GM21360 (cell line): Measurements from ENCODE around the gene POM121C.
"Not testable (repeated sequence)": the region's sequence is repeated elsewhere in the genome, so short reads cannot be mapped to it uniquely, and the experiment has no call there.

Source experiments
- ATAC-seq: cut with Tn5 transposase; IDR thresholded peaks from one replicate; pipeline ENCODE4 v1.9.1; 2021; ENCODE audit warnings: mild to moderate bottlenecking, moderate library complexity; ENCODE audit not compliant: unreplicated experiment

The POM121C gene

DNA sequence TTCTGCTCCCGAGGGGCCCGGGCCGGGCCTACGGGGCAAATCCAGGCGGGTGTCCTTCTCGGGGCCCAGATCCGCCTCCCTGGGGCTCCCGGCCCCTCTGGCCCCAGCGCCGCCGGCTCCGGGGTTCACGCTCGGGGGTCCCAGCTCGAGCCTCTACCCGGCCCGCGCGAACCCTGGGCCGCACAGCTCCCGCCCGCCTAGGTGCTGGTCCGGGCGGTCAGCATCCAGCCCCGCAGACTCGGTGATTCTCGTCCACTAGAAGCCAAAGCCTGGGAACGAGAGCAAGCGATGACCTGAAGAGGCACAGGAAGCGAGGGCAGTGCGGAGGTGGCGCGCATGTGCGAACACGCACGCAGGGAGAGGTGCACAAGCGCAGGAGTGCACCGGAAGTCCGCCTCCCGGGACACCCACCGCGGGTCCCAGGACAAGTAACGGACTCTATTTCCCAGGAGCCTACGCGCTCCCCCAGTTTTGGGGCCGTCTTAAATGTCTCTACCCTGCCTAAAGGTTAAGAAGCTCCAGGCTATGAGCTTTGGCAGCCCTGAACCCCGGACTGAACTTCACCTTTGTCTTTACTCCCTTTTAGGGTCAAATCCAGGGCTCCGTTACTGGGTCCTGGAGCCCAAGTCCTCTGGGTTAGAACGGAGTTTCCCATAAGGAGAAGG lies at the start of gene POM121C:
Gene POM121C (minus strand): TSS at position 321 of the 665 bp plus-strand sequence. CDS start 44,803 bp downstream, outside the sequence.
- peak; percentile 95 for ATAC-seq

DNA sequence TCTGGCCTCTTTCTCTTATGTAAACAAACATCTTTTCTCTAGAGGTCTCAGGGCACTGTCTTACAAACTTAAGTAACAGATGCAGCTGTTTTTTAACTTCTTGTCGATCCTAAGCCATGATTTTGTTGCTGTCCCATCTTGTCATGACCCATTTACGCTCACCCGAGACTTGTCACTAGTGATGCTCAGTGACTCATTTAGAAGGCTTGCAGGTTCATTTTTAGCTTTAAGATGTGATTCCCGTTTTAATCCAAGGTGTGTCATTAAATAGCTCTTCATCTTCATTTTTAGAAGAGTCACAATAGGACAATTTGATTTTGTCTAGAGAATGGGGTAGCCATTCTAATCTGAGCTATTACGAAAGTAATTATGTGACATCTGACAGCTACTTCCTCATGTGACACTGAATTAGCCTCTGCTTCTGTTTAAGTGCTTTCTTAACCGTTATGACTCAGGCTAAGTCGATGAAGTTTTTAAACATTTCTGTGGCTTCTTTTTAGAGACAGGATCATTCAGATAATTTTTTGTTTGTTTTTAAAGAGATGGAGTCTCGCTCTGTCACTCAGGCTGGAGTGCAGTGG lies 48.7 kb upstream of the POM121C start:
- peak; percentile 67 for ATAC-seq

DNA sequence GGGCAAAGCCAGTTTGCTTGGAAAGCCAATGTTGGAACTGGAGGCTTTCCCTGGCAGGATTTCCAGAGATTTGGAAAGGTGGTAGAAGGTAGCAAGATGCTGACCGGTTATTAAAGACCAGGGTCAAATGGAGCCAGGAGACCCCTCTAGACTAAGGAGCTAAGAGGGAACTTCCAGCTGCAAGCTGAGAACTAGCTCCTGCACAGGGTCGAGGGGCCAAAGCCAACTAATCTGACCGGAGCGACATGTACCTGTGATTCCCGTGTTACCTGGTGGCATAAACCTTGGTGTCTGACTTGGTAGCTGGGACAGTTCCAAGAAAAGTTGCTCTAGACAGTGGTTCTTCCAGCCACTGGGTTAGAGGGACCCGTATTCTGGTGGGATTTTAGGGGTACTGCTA lies 47.8 kb upstream of the POM121C start:
- no peak for ATAC-seq

DNA sequence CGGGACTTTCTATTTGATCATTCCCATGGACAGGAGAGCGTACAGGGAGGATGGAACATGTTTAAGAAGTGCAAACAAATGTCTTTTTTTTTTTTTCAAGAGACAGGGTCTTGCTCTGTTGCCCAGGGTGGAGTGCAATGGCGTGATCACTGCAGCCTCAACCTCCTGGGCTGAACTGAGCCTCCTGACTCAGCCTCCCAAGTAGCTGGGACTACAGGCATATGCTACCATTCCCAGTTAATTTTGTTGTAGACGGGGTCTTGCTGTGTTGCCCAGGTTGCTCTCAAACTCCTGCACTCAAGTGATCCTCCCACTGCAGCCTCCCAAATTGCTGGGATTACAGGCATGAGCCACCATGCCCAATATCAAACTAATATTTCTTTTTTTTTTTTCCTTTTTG lies 46.5 kb upstream of the POM121C start:
- ATAC-seq, result no peak

DNA sequence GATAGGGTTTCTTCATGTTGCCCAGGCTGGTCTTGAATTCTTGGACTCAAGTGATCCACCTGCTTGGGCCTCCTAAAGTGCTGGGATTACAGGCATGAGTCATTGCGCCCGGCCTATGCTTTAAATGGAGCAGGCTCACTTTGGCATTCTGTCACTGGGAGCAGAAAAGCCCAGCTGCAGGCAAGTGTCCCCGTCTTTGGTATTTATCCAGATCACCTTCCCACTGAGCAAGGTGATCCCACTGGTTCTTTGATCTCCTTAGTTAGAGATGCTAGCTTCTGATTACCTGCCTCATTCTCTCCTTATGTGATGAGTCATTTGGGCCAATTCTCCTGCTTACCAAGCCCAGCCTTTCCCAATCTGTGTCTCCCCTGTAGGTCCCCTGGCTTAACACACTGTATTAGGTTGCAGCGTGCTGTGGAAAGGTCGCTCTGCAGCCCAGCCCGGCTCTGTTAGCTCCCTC lies 45.3 kb upstream of the POM121C start:
- no peak for ATAC-seq

DNA sequence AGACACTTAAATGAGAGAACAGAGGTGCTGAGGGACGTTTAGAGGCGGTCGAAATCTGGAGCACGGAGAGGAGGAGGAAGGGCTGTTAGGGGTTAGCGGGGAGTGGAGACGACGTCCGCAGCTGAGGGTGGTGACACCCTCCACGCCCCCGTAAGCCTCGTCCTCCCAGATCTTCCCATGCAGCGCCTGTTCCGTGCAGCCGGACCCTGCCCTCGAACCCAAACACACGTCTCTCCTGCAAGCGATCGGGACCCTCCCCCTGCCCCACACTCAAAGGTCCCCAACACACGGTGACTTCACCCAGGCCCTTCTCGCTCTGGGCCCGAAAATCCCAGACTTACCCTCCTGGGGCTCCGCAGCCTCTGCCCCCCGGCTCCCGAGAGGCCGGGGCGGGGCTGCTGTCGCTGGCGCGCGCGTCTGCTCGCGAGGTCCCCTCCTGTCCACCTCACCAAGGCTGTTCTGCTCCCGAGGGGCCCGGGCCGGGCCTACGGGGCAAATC lies 41.2 kb upstream of the POM121C start:
- not testable (repeated sequence) for ATAC-seq

DNA sequence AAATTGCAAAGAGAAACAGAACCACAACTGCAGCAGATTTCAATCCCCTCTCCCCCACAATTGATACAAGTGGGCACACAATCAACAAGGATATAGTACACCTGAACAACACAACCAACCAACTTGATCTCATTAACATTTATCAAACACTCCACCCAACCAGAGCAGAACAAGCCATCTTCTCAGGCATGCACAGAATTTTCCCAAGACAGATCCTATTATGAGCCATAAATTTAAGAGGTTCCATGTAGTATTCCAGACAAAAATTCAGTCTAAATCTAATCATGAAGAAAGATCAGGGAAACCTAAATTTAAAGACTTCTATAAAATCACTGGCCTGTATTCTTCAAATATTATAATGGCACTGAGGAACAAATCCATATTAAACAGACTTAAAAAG lies 35.6 kb upstream of the POM121C start:
- ATAC-seq, result not testable (repeated sequence)

DNA sequence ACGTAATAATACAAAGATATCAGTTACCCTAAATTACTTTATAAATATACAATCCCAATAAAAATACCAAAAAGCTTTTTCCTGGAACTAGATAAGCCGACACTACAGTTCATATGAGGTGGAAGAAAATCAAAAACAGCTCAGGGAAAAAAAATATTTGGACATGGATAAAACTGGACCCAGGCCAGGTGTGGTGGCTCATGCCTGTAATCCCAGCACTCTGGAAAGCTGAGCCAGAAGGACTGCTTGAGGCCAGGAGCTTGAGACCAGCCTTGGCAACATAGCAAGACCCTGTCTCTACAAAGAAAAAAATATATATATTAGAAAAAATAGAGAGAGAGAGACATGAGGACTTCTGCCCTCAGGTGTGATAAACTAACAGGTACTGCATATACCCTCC lies 32.7 kb upstream of the POM121C start:
- not testable (repeated sequence) for ATAC-seq

DNA sequence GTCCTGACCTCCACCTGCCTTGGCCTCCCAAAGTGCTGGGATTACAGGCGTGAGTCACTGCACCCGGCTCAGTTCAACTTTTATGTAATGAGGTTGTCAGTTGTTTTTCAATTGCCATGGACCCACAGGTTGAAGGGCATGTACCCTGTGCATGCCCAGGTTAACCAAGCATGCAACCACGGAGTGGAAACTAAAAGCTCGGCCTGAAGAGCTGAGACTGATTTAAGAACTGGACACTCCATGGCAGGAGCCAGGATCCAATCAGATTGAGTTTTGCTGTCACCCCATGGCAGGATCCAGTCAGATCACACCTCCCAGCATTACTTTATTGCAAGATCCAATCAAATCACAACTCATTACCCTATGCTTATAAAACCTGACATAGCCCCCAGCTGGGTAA lies 22.9 kb upstream of the POM121C start:
- not testable (repeated sequence) for ATAC-seq

DNA sequence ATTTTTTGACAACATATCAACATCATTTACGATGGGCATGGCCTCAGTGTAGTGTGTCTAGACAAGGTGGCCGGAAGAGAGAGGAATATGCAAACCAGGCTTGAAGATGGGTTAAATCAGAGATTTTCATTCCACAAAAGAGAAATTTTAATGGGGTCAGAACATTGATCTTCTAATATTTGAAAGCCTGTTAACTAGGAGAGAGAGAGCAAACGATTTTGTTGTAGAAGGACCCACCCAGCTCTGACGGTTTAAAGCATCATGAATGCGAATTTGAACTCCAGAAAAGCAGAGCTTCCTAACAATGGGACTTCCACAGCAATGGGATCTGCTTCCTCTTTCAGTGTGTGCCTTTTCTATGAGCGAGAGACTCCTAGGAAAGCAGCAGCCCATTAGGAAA lies 5.9 kb upstream of the POM121C start, which contains the start of gene SPDYE5:
Gene SPDYE5 (plus strand): TSS at position 301 of the 400 bp plus-strand sequence. CDS start 1,728 bp downstream, outside the sequence.
- ATAC-seq, result not testable (repeated sequence)

DNA sequence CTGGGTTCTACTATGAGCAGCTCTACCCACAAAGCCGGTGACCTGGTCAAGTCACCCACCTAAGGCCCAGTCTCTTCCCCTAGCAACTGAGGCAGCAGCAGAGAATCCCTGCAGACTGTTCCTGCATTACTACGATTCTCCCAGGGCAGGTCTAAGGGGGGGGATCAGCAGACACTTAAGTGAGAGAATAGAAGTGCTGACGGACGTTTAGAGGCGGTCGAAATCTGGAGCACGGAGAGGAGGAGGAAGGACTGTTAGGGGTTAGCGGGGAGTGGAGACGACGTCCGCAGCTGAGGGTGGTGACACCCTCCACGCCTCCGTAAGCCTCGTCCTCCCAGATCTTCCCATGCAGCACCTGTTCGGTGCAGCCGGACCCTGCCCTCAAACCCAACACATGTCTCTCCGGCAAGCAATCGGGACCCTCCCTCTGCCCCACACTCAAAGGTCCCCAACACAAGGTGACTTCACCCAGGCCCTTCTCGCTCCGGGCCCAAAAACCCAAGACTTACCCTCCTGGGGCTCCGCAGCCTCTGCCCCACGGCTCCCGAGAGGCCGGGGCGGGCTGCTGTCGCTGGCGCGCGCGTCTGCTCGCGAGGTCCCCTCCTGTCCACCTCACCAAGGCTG lies 632 bp downstream of the POM121C start:
- ATAC-seq, result peak; percentile 9

DNA sequence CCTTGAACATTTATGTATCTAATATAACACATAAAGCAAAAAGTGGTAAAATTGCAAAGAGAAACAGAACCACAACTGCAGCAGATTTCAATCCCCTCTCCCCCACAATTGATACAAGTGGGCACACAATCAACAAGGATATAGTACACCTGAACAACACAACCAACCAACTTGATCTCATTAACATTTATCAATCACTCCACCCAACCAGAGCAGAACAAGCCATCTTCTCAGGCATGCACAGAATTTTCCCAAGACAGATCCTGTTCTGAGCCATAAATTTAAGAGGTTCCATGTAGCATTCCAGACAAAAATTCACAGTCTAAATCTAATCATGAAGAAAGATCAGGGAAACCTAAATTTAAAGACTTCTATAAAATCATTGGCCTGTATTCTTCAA lies 5.8 kb downstream of the POM121C start:
- not testable (repeated sequence) for ATAC-seq

DNA sequence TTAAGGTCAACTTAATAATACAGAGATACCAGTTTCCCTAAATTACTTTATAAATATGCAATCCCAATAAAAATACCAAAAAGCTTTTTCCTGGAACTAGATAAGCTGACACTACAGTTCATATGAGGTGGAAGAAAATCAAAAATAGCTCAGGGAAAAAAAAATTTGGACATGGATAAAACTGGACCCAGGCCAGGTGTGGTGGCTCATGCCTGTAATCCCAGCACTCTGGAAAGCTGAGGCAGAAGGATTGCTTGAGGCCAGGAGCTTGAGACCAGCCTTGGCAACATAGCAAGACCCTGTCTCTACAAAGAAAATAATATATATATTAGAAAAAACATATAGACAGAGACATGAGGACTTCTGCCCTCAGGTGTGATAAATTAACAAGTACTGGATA lies 8.6 kb downstream of the POM121C start:
- not testable (repeated sequence) for ATAC-seq

DNA sequence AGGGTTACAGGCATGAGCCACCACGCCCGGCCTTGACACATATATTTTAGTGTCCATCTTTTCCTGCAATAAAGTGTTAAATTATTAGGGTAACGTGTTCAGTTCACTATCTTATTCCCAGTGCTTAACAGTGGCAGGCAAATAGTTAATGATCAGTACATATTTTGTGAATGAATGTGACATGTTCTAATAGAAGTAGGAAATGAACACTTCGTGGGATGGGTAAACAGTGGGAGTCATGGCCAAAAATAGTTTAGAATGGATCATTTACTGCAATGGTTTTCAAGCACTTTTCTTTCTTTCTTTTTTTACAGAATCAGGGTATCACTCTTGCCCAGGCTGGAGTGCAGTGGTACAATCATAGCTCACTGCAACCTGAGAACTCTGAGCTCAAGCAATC lies 15.9 kb downstream of the POM121C start:
- ATAC-seq, result not testable (repeated sequence)

DNA sequence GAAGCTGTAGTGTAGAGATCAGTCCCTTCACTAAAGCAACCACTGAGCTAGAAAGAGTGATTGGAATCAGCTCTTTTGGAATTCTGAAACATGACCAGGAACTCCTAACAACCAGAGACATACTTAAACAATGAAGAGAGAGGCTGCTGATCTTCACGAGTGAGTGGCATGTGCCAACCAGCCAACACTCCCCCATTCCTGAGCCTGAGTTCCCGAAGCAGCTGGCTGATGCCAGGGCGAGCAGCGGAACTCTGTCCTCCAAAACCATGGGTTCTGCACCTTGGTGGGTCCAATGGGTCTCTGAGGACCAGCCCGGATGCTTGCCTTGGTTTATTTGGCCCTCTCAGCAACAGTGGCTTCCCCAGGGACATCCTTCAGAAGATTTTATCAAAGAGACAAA lies 25.6 kb downstream of the POM121C start:
- ATAC-seq, result not testable (repeated sequence)

DNA sequence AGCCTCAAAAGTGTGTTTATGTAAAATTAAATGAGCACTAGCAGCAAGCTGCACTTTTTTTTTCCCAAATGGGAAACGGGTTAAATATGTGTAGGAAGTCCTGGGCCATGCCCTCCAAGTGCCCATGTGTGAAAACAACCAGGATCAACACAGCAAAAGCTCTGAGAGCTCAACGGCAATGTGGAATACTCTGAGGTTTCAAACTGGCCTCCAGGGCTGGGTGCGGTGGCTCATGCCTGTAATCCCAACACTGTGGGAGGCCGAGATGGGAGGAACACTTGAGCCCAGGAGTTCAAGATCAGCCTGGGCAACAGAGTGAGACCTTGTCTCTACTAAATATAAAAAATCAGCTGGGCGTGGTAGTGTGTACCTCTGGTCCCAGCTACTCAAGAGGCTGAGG lies 28.1 kb downstream of the POM121C start:
- ATAC-seq, result not testable (repeated sequence)

DNA sequence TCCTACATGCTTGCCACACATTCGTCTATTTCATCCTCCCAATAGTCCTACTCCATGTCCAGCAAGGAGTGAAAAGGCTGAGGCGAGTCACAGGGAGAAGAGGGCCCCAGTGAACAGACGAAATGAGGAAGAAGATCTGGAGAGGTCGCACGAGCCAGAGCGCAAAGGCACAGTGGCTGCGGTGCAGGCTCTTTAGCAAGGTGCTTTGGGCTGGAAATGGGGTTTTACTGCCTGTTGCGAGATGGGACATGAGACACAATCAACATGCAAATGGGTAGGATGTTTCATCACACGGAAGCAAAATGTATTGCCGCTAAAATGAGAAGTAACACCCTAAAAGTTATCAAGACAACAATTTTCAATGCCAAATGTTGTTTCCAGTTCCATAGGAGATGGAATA lies 29.7 kb downstream of the POM121C start:
- not testable (repeated sequence) for ATAC-seq

DNA sequence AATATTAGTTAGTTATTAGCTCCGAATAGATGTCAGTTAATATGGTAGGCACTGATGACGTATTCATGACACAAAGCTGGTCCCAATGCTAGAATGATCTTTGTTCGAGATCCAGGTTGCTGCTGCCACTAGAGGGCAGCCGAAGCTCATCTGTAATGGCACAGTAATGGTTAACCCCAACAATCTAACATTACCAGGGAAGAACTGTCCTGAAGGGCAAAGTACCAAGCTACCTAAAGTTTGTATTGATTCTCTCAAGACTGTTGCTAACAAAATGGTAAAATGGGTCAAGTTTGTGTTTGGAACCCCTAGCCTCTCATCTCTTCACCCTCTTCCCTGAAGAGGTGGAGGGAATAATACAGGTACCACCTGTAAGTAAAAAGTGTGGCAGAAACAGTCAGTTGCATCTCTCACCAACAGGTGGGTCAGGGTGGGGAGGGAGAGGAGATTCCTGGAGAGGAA lies 33.6 kb downstream of the POM121C start:
- ATAC-seq, result peak; percentile 82

DNA sequence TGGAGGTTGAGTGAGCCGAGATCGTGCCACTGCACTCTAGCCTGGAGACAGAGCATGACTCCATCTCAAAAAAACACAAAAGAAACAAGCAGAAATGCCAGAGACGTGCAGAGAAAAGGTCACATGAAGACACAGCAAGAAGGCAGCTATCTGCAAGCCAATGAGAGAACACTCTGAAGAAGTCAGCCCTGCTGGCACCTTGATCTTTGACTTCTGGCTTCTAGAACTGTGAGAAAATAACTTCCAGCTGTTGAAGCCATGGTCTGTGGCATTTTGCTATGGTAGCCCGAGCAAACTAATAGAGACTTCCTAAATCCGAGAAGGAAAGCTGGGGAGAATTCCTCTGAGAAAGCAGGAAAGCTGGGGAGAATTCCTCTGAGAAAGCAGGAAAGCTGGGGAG lies 36.2 kb downstream of the POM121C start:
- ATAC-seq, result not testable (repeated sequence)

DNA sequence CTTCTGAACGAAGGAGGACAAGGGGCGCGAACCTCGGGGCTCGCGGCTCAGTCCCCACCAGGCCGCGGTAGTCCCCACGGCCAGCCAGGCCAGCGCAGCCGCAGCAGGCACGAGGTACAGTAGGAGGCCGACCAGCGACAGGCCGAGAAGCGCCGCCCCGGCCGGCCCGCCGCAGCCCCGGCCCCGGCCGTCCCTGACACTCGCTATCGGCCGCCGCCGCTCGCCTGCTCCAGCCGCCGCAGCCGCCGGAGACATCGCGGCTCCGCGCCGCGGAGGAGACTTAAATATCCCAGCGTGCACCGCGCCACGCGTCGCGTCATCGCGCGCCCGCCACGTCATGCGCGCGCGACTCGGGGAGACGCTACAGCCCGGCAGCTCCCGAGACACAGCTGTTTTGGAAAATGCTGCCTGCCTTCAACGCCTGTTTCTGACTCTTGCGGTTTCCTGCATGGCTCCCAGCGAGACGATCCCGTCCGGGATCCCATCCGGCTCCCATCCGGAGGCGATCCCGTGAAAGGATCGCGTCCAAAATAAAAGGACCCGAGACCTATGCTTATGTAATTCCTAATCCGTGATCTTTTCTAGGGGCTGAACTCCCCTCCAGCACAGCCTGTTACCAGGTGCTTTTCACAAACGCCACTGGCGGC lies 43.5 kb downstream of the POM121C start:
- ATAC-seq, result peak; percentile 73

DNA sequence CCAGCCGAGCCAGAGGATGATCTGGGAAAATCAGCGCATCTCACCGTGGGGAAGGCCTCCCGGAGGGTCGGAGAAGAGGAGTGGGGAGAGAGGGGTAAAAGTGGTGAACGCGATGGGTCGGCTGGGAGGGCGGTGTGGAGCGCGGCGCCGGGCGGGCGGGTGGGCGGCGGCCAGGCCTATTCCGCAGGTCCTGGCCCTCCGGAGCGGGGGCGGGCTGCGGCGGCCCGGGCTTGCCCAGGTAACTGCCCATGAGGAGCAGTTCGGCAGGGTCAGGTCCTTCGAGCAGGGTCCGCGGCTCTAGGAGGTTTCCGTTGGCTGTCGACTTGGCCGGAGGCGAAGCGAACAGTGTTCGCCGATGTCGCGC lies 44.0 kb downstream of the POM121C start:
- peak; percentile 35 for ATAC-seq
